K562 (cell line): ENCODE results near the gene POLR2J. TPM values are rescaled to one million over a fixed set of nuclear protein-coding genes. Genes with fewer than 3 reads are reported as not detected.

ENCODE experiments used
- CBX1 ChIP-seq: sonication (generic); IDR thresholded peaks from 2 replicates; pipeline ENCODE4 v1.6.1; 2016; ENCODE audit warnings: antibody characterized with exemption, low read depth, mild to moderate bottlenecking
- FOXP1 ChIP-seq: sonication (generic); formaldehyde crosslinking; IDR thresholded peaks from 2 replicates; pipeline ENCODE4 v1.8.0; 2022; ENCODE audit warnings: mild to moderate bottlenecking, missing genetic modification reagents
- GATA2 ChIP-seq: sonication (generic); formaldehyde crosslinking; IDR thresholded peaks from 2 replicates; pipeline ENCODE4 v1.4.0; 2020; ENCODE audit warnings: mild to moderate bottlenecking, missing genetic modification reagents
- GATAD2B ChIP-seq: fragments of 450-650 bp; IDR thresholded peaks from 2 replicates; pipeline ENCODE4 v1.6.1; 2017; ENCODE audit warnings: mild to moderate bottlenecking, borderline replicate concordance
- MCM2 ChIP-seq: fragments of 450-650 bp; IDR thresholded peaks from 2 replicates; pipeline ENCODE4 v1.6.1; 2017; ENCODE audit warnings: low read depth, mild to moderate bottlenecking
- MTA3 ChIP-seq: fragments of 450-650 bp; formaldehyde crosslinking; IDR thresholded peaks from 2 replicates; pipeline ENCODE4 v1.6.1; 2017; ENCODE audit warnings: mild to moderate bottlenecking, borderline replicate concordance
- POLR2G ChIP-seq: fragments of 200-400 bp; formaldehyde crosslinking; IDR thresholded peaks from 2 replicates; pipeline ENCODE4 v1.6.1; 2017; ENCODE audit warnings: low read depth, mild to moderate bottlenecking, antibody characterized with exemption, low read length, moderate library complexity
- SPI1 ChIP-seq: IDR thresholded peaks from 2 replicates; pipeline ENCODE4 v1.6.1; 2011; ENCODE audit warnings: low read depth, low read length, control low read depth, borderline replicate concordance
- ZKSCAN1 ChIP-seq: fragments of 150-350 bp; IDR thresholded peaks from 2 replicates; pipeline ENCODE4 v1.6.1; 2016; ENCODE audit warnings: low read depth, low read length
- ZNF143 ChIP-seq: sonication (generic); formaldehyde crosslinking; IDR thresholded peaks from 2 replicates; pipeline ENCODE4 v1.9.0; 2022; ENCODE audit warnings: mild to moderate bottlenecking, missing genetic modification reagents
- ZNF165 ChIP-seq: fragments of 250-450 bp; sonication (Bioruptor Pico); IDR thresholded peaks from 2 replicates; pipeline ENCODE4 v1.4.0; 2020; ENCODE audit warnings: borderline replicate concordance
- polyA plus RNA-seq, 8 experiments: library from polyadenylated mRNA; depleted of rRNA in 4 of 8; stranded (reverse) in 5 of 8; unstranded in 3 of 8; fragments of >200 nt; fragmentation: Nextera tagmentation in 2 of 8; fragmentation: Illumina TruSeq in 1 of 8; extraction: Ambion mirVana in 2 of 8; extraction: Trizol in 1 of 8; gene quantifications; 2 replicates each; pipeline versions ENCODE4 v1.2.1 to v1.2.3, GENCODE V29; 2011 to 2014; ENCODE audit warnings: inconsistent platforms in 1 of 8, missing spikeins in 1 of 8
- total RNA-seq, 7 experiments: library from RNA; depleted of rRNA in 6 of 7; stranded (reverse); fragments of >200 nt in 6 of 7; fragmentation: Illumina TruSeq in 2 of 7; extraction: Trizol in 2 of 7; gene quantifications; 2 replicates each; pipeline versions ENCODE4 v1.2.1 to v1.2.3, GENCODE V29; 2011 to 2021; ENCODE audit warnings: low replicate concordance in 1 of 7
- TF ChIP-seq, protein P1 (sequence below): fragments of 450-650 bp; formaldehyde crosslinking; IDR thresholded peaks from 2 replicates; pipeline ENCODE4 v1.4.0; 2022; ENCODE audit warnings: mild to moderate bottlenecking, moderate library complexity
- TF ChIP-seq, protein P2 (sequence below): fragments of 450-650 bp; formaldehyde crosslinking; IDR thresholded peaks from 2 replicates; pipeline ENCODE4 v1.4.0; 2020; ENCODE audit warnings: mild to moderate bottlenecking, moderate library complexity
- TF ChIP-seq, protein P3 (sequence below): fragments of 250-450 bp; sonication (Bioruptor Pico); IDR thresholded peaks from 2 replicates; pipeline ENCODE4 v1.6.1; 2021; ENCODE audit warnings: mild to moderate bottlenecking
- TF ChIP-seq, protein P4 (sequence below), 3 experiments: fragments of 200-800 bp in 1 of 3; fragments of 250-450 bp in 1 of 3; fragments of 450-650 bp in 1 of 3; sonication (Bioruptor Pico) in 1 of 3; sonication (Bioruptor generic) in 1 of 3; formaldehyde crosslinking in 1 of 3; IDR thresholded peaks; 2 replicates each; pipeline versions ENCODE4 v1.6.1 to v1.8.0; 2016 to 2022; ENCODE audit warnings: mild to moderate bottlenecking in 2 of 3, missing genetic modification characterization in 2 of 3, missing compliant biosample characterization in 1 of 3, moderate library complexity in 1 of 3
- TF ChIP-seq, protein P5 (sequence below): fragments of 250-450 bp; sonication (Bioruptor Pico); IDR thresholded peaks from 2 replicates; pipeline ENCODE4 v1.8.0; 2022; ENCODE audit warnings: inconsistent platforms, mild to moderate bottlenecking, moderate library complexity, borderline replicate concordance
- TF ChIP-seq, protein P6 (sequence below): fragments of 450-650 bp; IDR thresholded peaks from 2 replicates; pipeline ENCODE4 v1.6.1; 2016; ENCODE audit warnings: borderline replicate concordance

The POLR2J gene
- total and polyA plus RNA-seq, 9 of the 15 experiments (the other 6 are each of a cell fraction or from before 2014, with no cell fraction given) = 32.3 to 220 (median 113) TPM

DNA sequence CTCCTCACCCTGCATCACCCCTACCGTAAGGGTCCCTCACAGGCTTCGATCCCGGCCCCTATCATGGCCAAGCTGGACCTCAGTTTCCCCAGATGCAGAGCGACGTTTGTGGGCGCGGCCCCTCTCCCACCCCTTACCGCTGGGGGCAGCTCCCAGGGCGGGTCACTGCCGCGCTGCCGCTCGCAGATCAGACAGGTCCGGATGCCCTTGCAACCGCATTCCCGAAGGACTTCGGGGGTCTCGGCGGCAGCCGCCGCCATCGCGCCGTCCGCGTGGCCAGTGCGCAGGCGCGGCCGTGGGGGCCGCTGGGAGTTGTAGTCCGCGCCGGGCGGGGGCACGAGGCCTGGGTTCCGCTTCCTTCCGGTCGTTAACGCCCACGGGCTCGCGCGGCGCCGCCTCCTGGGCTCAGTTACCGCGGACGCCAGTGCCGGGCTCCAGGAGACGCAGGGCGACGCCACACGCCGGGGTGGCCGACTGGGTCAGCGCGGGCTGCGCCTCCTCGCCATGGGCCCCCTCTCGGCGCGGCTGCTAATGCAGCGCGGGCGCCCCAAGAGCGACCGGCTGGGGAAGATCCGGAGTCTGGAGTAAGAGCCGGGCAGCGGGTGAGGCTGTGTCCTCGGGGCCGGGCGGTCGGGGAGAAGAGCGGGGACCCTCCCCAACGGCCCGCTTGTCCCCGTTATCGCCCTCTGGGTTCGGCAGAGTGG lies 14.0 kb downstream of the POLR2J start, which contains the start of the genes ALKBH4 and LRWD1 (continued):
- TF ChIP-seq FOXP1 (CRISPR knock-in tag) = peak; percentile 77; the same call in 1 of the 2 replicates
- TF ChIP-seq, protein P1, sequence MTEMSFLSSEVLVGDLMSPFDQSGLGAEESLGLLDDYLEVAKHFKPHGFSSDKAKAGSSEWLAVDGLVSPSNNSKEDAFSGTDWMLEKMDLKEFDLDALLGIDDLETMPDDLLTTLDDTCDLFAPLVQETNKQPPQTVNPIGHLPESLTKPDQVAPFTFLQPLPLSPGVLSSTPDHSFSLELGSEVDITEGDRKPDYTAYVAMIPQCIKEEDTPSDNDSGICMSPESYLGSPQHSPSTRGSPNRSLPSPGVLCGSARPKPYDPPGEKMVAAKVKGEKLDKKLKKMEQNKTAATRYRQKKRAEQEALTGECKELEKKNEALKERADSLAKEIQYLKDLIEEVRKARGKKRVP (CRISPR knock-in tag) = no peak
- TF ChIP-seq, protein P2, sequence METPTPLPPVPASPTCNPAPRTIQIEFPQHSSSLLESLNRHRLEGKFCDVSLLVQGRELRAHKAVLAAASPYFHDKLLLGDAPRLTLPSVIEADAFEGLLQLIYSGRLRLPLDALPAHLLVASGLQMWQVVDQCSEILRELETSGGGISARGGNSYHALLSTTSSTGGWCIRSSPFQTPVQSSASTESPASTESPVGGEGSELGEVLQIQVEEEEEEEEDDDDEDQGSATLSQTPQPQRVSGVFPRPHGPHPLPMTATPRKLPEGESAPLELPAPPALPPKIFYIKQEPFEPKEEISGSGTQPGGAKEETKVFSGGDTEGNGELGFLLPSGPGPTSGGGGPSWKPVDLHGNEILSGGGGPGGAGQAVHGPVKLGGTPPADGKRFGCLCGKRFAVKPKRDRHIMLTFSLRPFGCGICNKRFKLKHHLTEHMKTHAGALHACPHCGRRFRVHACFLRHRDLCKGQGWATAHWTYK (CRISPR knock-in tag) = peak; percentile 66; the same call in 1 of the 2 replicates
- TF ChIP-seq, protein P3, sequence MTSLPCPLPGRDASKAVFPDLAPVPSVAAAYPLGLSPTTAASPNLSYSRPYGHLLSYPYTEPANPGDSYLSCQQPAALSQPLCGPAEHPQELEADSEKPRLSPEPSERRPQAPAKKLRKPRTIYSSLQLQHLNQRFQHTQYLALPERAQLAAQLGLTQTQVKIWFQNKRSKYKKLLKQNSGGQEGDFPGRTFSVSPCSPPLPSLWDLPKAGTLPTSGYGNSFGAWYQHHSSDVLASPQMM (CRISPR knock-in tag) = no peak
- 0 out of 2 replicates have a peak, but pooled peaks have one; percentile 8 for TF ChIP-seq ZNF165
- peak; percentile 84 for TF ChIP-seq ZKSCAN1
- no peak for TF ChIP-seq MCM2
- TF ChIP-seq GATA2 (CRISPR knock-in tag) = peak; percentile 6; the same call in 1 of the 2 replicates
- peak; percentile 91 for TF ChIP-seq MTA3
- TF ChIP-seq SPI1 = peak; percentile 67; the same call in 1 of the 2 replicates
- TF ChIP-seq ZNF143 (CRISPR knock-in tag) = peak; percentile 98
- TF ChIP-seq, protein P4, sequence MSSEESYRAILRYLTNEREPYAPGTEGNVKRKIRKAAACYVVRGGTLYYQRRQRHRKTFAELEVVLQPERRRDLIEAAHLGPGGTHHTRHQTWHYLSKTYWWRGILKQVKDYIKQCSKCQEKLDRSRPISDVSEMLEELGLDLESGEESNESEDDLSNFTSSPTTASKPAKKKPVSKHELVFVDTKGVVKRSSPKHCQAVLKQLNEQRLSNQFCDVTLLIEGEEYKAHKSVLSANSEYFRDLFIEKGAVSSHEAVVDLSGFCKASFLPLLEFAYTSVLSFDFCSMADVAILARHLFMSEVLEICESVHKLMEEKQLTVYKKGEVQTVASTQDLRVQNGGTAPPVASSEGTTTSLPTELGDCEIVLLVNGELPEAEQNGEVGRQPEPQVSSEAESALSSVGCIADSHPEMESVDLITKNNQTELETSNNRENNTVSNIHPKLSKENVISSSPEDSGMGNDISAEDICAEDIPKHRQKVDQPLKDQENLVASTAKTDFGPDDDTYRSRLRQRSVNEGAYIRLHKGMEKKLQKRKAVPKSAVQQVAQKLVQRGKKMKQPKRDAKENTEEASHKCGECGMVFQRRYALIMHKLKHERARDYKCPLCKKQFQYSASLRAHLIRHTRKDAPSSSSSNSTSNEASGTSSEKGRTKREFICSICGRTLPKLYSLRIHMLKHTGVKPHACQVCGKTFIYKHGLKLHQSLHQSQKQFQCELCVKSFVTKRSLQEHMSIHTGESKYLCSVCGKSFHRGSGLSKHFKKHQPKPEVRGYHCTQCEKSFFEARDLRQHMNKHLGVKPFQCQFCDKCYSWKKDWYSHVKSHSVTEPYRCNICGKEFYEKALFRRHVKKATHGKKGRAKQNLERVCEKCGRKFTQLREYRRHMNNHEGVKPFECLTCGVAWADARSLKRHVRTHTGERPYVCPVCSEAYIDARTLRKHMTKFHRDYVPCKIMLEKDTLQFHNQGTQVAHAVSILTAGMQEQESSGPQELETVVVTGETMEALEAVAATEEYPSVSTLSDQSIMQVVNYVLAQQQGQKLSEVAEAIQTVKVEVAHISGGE (CRISPR knock-in tag; IDR thresholded peaks at IDR 0.05) = peak in 2 of 3 experiments; percentile 41 to 86; a peak in 2 of 6 replicates
- TF ChIP-seq, protein P5, sequence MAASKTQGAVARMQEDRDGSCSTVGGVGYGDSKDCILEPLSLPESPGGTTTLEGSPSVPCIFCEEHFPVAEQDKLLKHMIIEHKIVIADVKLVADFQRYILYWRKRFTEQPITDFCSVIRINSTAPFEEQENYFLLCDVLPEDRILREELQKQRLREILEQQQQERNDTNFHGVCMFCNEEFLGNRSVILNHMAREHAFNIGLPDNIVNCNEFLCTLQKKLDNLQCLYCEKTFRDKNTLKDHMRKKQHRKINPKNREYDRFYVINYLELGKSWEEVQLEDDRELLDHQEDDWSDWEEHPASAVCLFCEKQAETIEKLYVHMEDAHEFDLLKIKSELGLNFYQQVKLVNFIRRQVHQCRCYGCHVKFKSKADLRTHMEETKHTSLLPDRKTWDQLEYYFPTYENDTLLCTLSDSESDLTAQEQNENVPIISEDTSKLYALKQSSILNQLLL (CRISPR knock-in tag) = no peak
- TF ChIP-seq, protein P6, sequence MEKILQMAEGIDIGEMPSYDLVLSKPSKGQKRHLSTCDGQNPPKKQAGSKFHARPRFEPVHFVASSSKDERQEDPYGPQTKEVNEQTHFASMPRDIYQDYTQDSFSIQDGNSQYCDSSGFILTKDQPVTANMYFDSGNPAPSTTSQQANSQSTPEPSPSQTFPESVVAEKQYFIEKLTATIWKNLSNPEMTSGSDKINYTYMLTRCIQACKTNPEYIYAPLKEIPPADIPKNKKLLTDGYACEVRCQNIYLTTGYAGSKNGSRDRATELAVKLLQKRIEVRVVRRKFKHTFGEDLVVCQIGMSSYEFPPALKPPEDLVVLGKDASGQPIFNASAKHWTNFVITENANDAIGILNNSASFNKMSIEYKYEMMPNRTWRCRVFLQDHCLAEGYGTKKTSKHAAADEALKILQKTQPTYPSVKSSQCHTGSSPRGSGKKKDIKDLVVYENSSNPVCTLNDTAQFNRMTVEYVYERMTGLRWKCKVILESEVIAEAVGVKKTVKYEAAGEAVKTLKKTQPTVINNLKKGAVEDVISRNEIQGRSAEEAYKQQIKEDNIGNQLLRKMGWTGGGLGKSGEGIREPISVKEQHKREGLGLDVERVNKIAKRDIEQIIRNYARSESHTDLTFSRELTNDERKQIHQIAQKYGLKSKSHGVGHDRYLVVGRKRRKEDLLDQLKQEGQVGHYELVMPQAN = peak; percentile 57; the same call in 1 of the 2 replicates
- peak; percentile 41; the same call in 1 of the 2 replicates for TF ChIP-seq CBX1
- TF ChIP-seq POLR2G = peak; percentile 99
- peak; percentile 96 for TF ChIP-seq GATAD2B
